H1 (cell line): ENCODE data around the gene PDE1A. TPM values are rescaled to one million over a fixed set of nuclear protein-coding genes. Genes with fewer than 3 reads are reported as not detected.

Experiments used
- CHD7 ChIP-seq: fragments of 300-600 bp; sonication (generic); IDR thresholded peaks from 2 replicates; pipeline ENCODE4 v1.7.1; 2012; ENCODE audit warnings: low read length, moderate library complexity, mild to moderate bottlenecking, inconsistent platforms; ENCODE audit not compliant: insufficient replicate concordance
- polyA plus RNA-seq, 7 experiments: library from polyadenylated mRNA; depleted of rRNA in 3 of 7; stranded (reverse) in 5 of 7; unstranded in 2 of 7; fragments of >200 nt in 5 of 7; fragments of 200-250 nt in 2 of 7; gene quantifications; 1 replicate in 5 of 7; 2 replicates in 1 of 7; 4 replicates in 1 of 7; pipeline versions ENCODE4 v1.2.1 to v1.2.3, GENCODE V29; 2011 to 2013; ENCODE audit warnings: missing spikeins in 2 of 7, mixed read lengths in 2 of 7
- total RNA-seq: library from RNA; stranded (reverse); fragmentation: NEBNext Ultra II Directional; extraction: Animal tissue kit (Norgen Biotek cat#: 25700); gene quantifications from 2 replicates; pipeline ENCODE4 v1.2.1, GENCODE V29; 2021

PDE1A gene
- total and polyA plus RNA-seq, 2 of the 8 experiments (the other 6 are each of a cell fraction or from before 2014, with no cell fraction given), result 0.34 TPM; not detected in 1

- no peak for TF ChIP-seq CHD7
Measured at GRCh38 chr2:182090486-182090885, 336.4 kb downstream of the PDE1A start (continued).
